IgD-negative memory B cell (primary cell): ENCODE data around the gene RAB35. TPM values are rescaled to one million over a fixed set of nuclear protein-coding genes. Genes with fewer than 3 reads are reported as not detected.

Source experiments
- H3K27ac Mint-ChIP-seq, 3 donors: one replicate each; pipeline ENCODE4 v1.8.0; 2020 to 2022; ENCODE audit warnings: mild to moderate bottlenecking in 3 of 3, mixed read lengths in 3 of 3, moderate library complexity in 1 of 3
- H3K27me3 Mint-ChIP-seq: one replicate; pipeline ENCODE4 v1.8.0; 2021; ENCODE audit warnings: mixed read lengths
- H3K36me3 Mint-ChIP-seq: one replicate; pipeline ENCODE4 v1.8.0; 2020; ENCODE audit warnings: mild to moderate bottlenecking, mixed read lengths
- H3K4me1 Mint-ChIP-seq, 3 donors: one replicate each; pipeline ENCODE4 v1.8.0; 2020 to 2022; ENCODE audit warnings: mixed read lengths in 3 of 3, mild to moderate bottlenecking in 1 of 3
- H3K4me3 Mint-ChIP-seq, 4 donors: one replicate each; pipeline ENCODE4 v1.8.0; 2020 to 2022; ENCODE audit warnings: mild to moderate bottlenecking in 4 of 4, mixed read lengths in 4 of 4, moderate library complexity in 3 of 4
- H3K9me3 Mint-ChIP-seq, 3 donors: one replicate each; pipeline ENCODE4 v1.8.0; 2020 to 2021; ENCODE audit warnings: mixed read lengths in 3 of 3, mild to moderate bottlenecking in 1 of 3
- polyA plus RNA-seq: library from polyadenylated mRNA; unstranded; fragments of 300-500 nt; fragmentation: Illumina TruSeq; gene quantifications from one replicate; pipeline ENCODE4 v1.2.3, GENCODE V29; 2021

The RAB35 gene
- polyA plus RNA-seq, 1 donor from 2014 or later: 18.1 TPM

DNA sequence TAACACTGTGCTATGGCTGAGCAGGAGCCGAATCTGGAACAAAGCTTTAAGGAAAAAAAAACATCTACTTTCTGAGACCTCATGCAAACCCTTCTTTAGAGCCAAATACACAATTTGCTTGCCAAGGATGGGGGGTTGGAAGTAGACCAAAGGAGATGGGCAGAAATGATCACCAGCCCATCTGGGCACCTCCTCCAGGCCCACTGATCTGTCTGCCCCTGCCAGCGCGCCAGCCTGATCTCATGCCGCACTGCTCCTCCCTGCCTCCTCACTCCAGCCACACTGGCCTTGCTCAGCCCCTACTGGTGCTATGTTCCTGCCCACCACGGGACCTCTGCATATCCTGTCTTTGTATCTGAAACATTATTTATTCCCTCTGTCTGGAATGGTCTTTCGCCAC is 24.8 kb upstream of the RAB35 start:
- H3K36me3 Mint-ChIP-seq: peaks cover 9% of the 10 kb centered on the region
- peak overlapping the region in 1 of 3 donors; percentile 66 for H3K27ac Mint-ChIP-seq
- no peak overlapping the region for H3K4me3 Mint-ChIP-seq
- H3K9me3 Mint-ChIP-seq: no peaks in the 10 kb centered on the region
- H3K4me1 Mint-ChIP-seq: peaks cover 0 to 4% (median 0%) of the 10 kb centered on the region in 3 donors
- H3K27me3 Mint-ChIP-seq: no peaks in the 10 kb centered on the region

DNA sequence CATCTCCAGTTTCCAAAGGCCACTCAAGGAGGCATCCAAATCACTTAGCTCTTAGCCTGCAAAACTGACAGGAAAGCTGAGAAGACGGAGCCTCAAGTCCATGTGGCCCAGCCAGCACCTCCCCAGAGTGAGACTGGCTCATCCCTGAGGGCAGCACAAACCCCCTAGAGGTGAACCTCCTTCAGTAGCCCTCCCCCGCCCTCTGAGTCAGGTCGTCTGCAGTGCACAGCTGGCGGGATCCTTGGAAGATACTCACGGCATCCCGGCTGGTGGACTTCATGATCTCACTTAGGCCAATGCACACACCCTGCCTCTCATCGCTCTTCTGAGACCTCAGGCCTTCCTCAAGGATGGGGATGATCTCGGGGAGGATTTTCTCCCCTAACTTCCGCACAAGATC is 24.1 kb upstream of the RAB35 start:
- no peak overlapping the region for H3K4me3 Mint-ChIP-seq
- no peaks in the 10 kb centered on the region for H3K27me3 Mint-ChIP-seq
- no peaks in the 10 kb centered on the region for H3K9me3 Mint-ChIP-seq
- peaks cover 9% of the 10 kb centered on the region for H3K36me3 Mint-ChIP-seq
- H3K4me1 Mint-ChIP-seq: peaks cover 0 to 4% (median 0%) of the 10 kb centered on the region in 3 donors
- no peak overlapping the region for H3K27ac Mint-ChIP-seq

DNA sequence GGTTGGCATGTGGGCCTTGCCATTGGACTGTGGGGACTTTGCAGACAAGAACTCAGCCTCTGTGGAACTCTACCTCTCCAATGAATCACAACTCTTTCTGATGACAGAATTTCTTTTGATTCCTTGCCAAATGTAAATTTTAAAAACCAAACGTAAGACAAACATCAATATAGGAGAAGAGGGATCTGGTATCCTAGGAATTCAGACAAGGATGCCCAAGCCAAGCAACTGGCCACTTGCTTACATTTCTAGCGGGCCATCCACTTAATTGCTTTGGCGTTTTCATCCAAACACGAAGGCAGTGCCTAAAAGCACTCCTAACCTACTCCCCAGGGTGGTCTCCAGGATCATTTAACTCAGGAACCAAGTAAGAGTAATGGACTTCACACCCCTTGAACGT is 23.4 kb upstream of the RAB35 start:
- peaks cover 0 to 4% (median 0%) of the 10 kb centered on the region in 3 donors for H3K4me1 Mint-ChIP-seq
- H3K9me3 Mint-ChIP-seq: no peaks in the 10 kb centered on the region
- H3K27me3 Mint-ChIP-seq: no peaks in the 10 kb centered on the region
- no peak overlapping the region for H3K27ac Mint-ChIP-seq
- no peak overlapping the region for H3K4me3 Mint-ChIP-seq
- peaks cover 10% of the 10 kb centered on the region for H3K36me3 Mint-ChIP-seq

DNA sequence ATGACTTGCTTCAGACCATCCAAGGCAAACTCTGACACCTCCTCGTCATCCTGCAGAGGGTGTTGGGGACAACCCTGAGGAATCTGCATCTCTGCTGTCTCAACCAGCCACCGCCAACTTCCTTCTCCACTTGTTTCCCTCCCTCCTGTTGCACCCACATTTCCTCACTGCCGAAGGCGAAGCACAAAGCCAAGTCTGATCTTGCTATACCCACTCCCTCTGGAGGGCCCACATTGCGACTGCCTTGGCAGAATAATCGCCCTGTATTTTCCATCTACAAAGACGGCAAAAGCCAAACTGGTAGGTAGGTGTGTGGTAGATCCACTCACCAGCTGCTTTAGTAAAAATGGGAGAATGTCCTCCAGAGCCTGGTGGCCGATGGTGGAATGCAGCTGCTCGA is 21.8 kb upstream of the RAB35 start:
- no peaks in the 10 kb centered on the region for H3K27me3 Mint-ChIP-seq
- peaks cover 11% of the 10 kb centered on the region for H3K36me3 Mint-ChIP-seq
- H3K9me3 Mint-ChIP-seq: no peaks in the 10 kb centered on the region
- no peak overlapping the region for H3K27ac Mint-ChIP-seq
- H3K4me3 Mint-ChIP-seq: no peak overlapping the region
- peaks cover 1 to 12% (median 7%) of the 10 kb centered on the region in 3 donors for H3K4me1 Mint-ChIP-seq

DNA sequence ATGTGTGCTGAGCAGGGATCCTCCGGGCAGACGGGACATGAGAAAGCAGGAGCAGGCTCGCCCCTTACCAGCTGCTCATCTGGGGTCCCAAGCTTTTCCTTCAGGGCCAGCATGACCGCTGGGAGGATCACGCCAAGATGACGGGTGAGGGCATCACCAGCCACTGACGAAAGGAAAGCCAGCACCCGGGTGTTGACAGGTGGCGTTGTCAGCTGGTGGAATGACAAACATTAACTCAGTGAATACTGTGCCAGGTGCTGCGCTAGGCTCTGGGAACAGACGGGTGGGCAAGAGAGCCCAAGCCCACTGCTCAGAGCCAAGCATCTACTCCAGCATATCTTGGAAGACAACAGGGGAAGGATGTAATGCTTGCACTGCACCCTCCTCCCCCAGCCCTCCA is 21.3 kb upstream of the RAB35 start:
- Mint-ChIP-seq H3K27me3 (no peaks in the 10 kb centered on the region), H3K9me3 (no peaks in the 10 kb centered on the region), H3K4me1 (peaks cover 7 to 17% (median 13%) of the 10 kb centered on the region in 3 donors), H3K36me3 (peaks cover 12% of the 10 kb centered on the region), H3K4me3 (no peak overlapping the region), H3K27ac (no peak overlapping the region)

DNA sequence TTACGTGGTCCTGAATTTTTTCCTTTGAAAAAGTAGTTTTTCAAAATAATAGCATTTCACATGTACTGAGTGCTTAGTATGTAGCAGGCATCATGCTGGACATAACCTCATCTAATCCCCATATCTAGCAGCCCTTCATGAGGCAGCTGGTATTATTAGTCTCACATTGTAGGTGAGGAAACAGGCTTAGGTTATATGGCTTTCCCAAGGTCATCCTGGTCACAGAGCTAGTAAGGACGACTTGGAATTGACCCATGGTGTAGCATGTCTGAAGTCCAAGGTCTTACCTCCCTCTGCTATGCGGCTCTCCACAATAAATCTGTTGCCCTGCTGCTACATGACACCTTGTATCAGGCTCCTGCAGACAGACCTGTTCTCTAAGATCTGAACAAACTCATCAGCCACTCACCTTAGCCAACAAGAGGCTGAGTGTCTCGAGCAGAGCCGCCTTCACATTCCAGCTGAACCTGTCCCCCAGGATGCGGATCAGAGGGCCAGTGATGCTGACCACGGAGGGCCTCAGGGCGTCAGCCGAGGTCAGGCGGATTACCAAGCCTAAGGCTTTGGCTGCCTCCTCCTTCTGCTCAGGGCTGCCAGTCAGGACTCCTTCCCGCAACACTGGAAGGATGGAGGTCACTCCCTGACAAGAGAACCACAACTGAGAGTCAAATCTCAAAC is 19.7 kb upstream of the RAB35 start:
- Mint-ChIP-seq H3K36me3 (peaks cover 14% of the 10 kb centered on the region), H3K27ac (no peak overlapping the region), H3K4me3 (no peak overlapping the region), H3K27me3 (no peaks in the 10 kb centered on the region), H3K9me3 (no peaks in the 10 kb centered on the region), H3K4me1 (peaks cover 12 to 26% (median 25%) of the 10 kb centered on the region in 3 donors)

DNA sequence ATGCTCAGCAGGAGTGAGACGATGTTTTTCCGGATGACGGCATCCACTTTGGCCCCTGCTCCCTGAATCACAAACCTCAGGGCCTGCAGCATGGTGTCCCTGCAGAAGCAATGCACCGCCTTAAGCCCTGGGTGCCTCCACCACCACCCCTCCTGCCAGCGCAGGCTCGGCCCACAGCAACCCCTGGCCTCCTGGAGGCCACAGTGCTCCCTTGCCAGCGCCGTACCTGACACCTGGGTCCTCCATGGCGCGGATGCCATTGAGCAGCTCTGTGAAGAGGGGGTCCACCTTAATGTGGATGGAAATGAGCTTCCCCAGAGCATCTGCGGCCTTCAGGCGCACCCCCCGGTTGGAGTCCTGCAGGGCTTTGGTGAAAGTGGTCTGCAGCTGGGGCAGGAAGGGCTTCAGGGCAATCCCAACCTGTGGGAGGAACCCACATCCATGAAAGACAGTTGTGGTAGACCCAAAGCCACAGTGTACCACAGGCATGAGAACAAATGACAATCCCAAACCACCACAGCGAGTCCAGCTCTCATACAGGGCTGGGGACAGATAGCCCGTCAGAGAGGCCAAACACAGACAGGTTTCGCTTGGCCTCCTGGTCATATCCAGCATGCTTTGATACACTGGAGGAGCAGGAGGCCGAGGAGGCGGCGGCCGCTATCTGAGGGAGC is 17.9 kb upstream of the RAB35 start:
- peaks cover 7% of the 10 kb centered on the region for H3K36me3 Mint-ChIP-seq
- no peaks in the 10 kb centered on the region for H3K9me3 Mint-ChIP-seq
- H3K4me1 Mint-ChIP-seq: peaks cover 12 to 27% (median 22%) of the 10 kb centered on the region in 3 donors
- no peak overlapping the region for H3K27ac Mint-ChIP-seq
- no peak overlapping the region for H3K4me3 Mint-ChIP-seq
- H3K27me3 Mint-ChIP-seq: no peaks in the 10 kb centered on the region

DNA sequence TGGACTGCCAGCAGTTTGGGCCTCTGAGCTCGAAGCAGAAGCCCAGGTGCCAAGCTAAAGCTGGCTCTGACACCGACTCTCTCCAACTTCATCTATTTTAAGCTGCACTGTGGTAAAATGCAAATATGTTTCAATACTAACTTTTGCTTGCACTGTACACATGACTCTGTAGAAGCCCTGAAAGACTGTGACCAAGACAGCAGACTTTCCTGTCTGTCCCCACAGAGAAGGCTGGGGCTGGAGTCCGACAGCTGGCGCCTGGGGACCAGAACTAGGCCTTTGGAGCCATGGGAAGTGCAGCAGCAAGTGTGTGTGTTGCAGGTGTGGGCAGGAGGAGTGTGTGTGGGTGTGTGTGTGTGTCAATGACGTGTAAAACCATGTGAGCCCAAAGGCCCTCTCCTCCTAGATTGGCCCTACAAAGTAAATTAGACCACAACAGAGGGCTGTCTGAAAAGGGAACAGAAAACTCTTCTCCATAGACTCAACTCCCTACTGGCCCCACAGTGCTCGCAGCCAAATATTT is 16.4 kb upstream of the RAB35 start:
- Mint-ChIP-seq H3K27me3 (no peaks in the 10 kb centered on the region), H3K4me3 (peak overlapping the region; percentile 2 to 91 (median 40)), H3K36me3 (peaks cover 7% of the 10 kb centered on the region), H3K4me1 (peaks cover 12 to 27% (median 22%) of the 10 kb centered on the region in 3 donors), H3K27ac (peak overlapping the region; percentile 61 to 97 (median 65)), H3K9me3 (no peaks in the 10 kb centered on the region)

DNA sequence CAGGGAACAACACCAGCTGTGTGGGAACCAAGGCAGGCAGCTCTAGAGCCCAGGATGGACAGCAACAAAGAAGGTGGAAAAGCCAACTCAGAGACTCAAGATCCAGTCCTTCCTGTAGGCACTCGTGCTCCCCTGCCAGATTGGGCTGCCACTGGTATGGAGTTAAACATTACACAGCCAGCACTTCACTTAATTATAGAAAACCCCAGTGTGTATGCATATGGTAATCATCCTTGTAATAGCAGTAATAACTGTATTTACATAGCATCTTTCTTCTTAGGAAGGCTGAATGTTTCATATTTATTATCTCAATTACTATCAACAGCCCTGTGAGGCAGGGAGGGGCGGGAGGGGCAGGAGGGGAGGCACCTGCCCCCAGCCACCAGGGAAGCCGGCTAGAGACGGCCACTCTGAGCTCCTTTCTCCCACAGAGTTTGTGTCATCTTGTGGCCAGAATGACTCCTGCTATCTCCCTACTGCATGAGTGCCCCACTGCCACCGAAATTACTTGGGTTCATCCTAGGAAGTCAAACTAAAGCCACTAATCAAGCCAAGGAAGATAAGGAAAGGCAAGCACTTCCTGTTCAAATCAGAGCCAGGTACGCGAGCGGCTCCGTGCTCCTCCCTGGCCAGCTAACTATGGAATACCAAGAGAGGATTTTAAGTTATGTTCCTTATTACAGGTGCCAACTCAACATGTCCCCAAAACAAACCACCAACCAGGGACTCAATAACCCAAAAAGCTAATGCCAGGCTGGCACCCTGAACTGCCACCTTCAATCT is 15.7 kb upstream of the RAB35 start:
- Mint-ChIP-seq H3K36me3 (peaks cover 10% of the 10 kb centered on the region), H3K4me1 (peaks cover 12 to 27% (median 24%) of the 10 kb centered on the region in 3 donors), H3K27me3 (no peaks in the 10 kb centered on the region), H3K4me3 (peak overlapping the region; percentile 2 to 91 (median 40)), H3K9me3 (no peaks in the 10 kb centered on the region), H3K27ac (peak overlapping the region; percentile 61 to 97 (median 65))

DNA sequence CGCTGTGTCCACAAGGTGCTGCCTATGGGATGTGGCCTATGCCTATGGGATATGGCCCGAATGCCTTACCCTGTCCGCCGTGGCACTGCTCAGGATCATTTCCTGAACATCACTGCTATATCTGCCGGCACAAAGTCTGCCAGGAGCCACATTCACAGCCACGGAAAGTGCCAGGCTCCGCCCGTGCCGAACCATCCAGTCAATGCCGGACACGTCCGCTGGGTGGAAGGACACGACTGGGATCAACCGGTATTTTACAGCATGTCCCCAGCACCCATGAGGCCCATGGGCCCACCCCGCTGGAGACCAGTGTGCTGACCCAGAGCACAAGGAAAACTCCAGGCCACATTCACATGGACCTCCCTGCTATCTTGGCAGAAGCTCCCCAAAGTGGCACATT is 14.6 kb upstream of the RAB35 start:
- H3K27me3 Mint-ChIP-seq: no peaks in the 10 kb centered on the region

DNA sequence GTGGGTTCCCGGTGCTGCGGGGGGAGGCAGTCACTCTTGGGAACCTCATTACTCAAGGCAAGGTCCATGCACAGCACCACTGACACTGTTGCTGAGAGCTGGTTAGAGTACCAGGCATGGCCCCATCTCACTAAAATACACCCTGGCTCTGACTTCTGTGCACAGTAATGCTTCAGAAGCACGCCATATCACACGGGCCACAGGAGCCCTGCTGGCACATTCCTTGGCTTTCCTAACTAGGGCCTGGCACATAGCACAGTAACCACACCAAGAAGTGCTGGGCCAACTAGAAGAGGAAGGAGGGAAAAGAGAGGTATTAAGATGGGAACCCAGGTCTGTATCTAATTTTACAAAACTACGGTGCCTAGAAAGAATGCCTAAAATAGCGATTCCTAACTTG is 13.5 kb upstream of the RAB35 start:
- Mint-ChIP-seq H3K9me3 (no peaks in the 10 kb centered on the region), H3K27ac (peak overlapping the region in 1 of 3 donors; percentile 50), H3K36me3 (peaks cover 8% of the 10 kb centered on the region), H3K27me3 (no peaks in the 10 kb centered on the region), H3K4me1 (peaks cover 24 to 31% (median 28%) of the 10 kb centered on the region in 3 donors), H3K4me3 (no peak overlapping the region)

More for the DNA sequence above, 14.6 kb upstream of the RAB35 start:
- no peak overlapping the region for H3K4me3 Mint-ChIP-seq
- H3K9me3 Mint-ChIP-seq: no peaks in the 10 kb centered on the region
- peaks cover 8% of the 10 kb centered on the region for H3K36me3 Mint-ChIP-seq
- peaks cover 21 to 30% (median 24%) of the 10 kb centered on the region in 3 donors for H3K4me1 Mint-ChIP-seq
- no peak overlapping the region for H3K27ac Mint-ChIP-seq

DNA sequence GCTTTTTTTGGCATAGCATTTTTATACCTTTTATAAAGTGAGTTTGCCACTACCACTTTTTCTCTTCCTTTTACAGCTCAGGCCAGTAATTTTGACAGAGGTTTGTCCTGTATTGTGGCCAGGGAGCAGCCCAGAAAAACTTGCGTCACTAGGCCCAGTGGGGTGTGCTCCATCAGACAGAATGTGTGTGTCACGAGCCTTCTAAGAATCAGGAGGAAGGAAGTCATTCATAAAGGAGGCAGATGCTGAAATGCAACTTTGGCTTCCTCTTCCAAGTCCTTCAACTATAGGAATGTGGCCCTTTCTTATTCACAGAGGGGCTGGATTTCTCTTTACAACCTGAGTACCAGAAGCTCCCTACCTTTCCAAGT is 10.1 kb upstream of the RAB35 start:
- Mint-ChIP-seq H3K4me1 (peaks cover 14 to 29% (median 27%) of the 10 kb centered on the region in 3 donors), H3K4me3 (peak overlapping the region in 2 of 4 donors; percentile 17 to 39), H3K36me3 (peaks cover 3% of the 10 kb centered on the region), H3K9me3 (no peaks in the 10 kb centered on the region), H3K27me3 (no peaks in the 10 kb centered on the region), H3K27ac (no peak overlapping the region)

DNA sequence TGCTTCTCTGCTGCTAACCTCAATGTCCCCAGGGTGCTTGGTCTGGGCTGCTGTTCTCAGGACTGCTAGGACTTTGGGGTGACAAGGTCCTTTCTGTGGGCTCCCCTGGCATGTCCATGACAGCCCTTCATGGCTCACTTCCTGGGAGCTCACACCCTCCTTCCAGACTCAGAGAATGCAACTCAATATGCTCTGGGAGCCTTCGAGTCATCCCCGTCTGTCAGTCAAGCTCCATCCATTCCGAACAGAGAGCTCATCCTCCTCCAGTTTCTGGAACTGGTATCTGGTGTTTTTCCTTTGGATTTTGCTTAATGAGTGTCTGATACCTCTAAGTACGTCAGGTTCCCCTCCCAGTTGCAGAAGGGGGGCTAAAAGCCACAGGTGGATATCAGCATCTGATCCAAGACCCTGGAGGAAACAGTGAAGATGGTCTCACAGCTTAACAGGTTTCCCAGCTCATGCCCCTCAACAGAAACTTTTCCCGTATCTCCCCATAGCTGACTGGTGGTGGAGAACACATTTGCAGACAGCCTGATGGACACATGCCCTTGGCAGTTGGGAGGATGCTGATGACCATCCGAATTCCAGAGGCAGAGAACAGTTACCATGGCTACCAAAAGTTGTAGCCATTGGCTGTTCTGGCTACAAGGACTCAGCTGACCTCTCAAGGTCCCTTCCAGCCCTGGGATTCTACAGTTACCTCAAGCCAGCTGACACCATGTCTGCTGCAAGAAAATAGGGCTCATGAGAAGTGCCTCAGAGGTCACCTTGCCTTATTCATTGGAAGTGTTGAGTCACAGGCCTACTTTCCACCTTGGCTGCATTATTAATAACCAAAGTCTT is 9.5 kb upstream of the RAB35 start:
- Mint-ChIP-seq H3K4me1 (peaks cover 17 to 36% (median 30%) of the 10 kb centered on the region in 3 donors), H3K9me3 (no peaks in the 10 kb centered on the region), H3K36me3 (peaks cover 3% of the 10 kb centered on the region), H3K27me3 (no peaks in the 10 kb centered on the region), H3K27ac (no peak overlapping the region), H3K4me3 (peak overlapping the region in 1 of 4 donors; percentile 17)

DNA sequence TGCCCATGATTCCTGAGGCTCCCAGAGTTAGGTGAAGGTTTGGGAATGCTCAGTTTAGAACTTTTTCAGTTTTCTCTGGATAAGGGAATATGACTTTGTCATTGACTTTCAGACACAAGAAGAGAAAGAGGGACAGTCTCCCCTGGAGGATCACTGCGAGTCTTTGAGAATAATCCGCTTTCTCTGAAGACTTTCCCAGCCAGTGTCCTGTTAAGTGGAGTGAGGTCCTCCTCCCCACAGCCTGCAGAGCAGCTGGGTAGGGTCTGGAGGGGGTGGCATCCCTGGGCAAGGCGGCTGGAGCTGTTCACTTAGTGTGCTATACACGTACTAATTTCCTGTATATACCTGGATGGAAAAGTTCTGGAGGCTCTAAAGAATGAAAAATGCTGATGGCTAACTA is 8.5 kb upstream of the RAB35 start:
- H3K27ac Mint-ChIP-seq: no peak overlapping the region
- peak overlapping the region in 1 of 4 donors; percentile 39 for H3K4me3 Mint-ChIP-seq
- no peaks in the 10 kb centered on the region for H3K9me3 Mint-ChIP-seq
- no peaks in the 10 kb centered on the region for H3K27me3 Mint-ChIP-seq
- H3K4me1 Mint-ChIP-seq: peaks cover 25 to 42% (median 37%) of the 10 kb centered on the region in 3 donors
- peaks cover 3% of the 10 kb centered on the region for H3K36me3 Mint-ChIP-seq
